Posterior vena cava (tissue), 2 donors: ENCODE measurements around the gene OR10C1. TPM values are rescaled to one million over a fixed set of nuclear protein-coding genes. Genes with fewer than 3 reads are reported as not detected.
"Not testable (repeated sequence)": the region's sequence is repeated elsewhere in the genome, so short reads cannot be mapped to it uniquely, and the experiment has no call there.

ENCODE experiments used
- DNase-seq: peaks from one replicate; pipeline ENCODE4 v3.0.0-alpha.2; 2020; ENCODE audit warnings: low spot score
- intact Hi-C, 2 donors: fragments of 100-400 bp; cut with DNase I; formaldehyde crosslinking; loops; one replicate each; pipeline versions ENCODE4 v1.14.1 to v1.14.2; 2022 to 2023
- long read RNA-seq, 2 donors: library from polyadenylated mRNA; unstranded; transcript quantifications; one replicate each; pipeline ENCODE4 v2.0.0, GENCODE V29; 2020 to 2021
- total RNA-seq, 2 donors: library from RNA; stranded (reverse); fragmentation: NEBNext Ultra II Directional; extraction: Animal tissue kit (Norgen Biotek cat#: 25700); gene quantifications; one replicate each; pipeline ENCODE4 v1.2.1, GENCODE V29; 2021
- donor health status: DM: yes; HTN: yes; CAD: no.
- donor health status: DM: yes; HTN: yes; CAD: no.

OR10C1 gene, protein sequence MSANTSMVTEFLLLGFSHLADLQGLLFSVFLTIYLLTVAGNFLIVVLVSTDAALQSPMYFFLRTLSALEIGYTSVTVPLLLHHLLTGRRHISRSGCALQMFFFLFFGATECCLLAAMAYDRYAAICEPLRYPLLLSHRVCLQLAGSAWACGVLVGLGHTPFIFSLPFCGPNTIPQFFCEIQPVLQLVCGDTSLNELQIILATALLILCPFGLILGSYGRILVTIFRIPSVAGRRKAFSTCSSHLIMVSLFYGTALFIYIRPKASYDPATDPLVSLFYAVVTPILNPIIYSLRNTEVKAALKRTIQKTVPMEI
- total RNA-seq, result not detected
- long read RNA-seq, donor 1, result 0 reads
- long read RNA-seq, donor 2, result 0 reads

DNA sequence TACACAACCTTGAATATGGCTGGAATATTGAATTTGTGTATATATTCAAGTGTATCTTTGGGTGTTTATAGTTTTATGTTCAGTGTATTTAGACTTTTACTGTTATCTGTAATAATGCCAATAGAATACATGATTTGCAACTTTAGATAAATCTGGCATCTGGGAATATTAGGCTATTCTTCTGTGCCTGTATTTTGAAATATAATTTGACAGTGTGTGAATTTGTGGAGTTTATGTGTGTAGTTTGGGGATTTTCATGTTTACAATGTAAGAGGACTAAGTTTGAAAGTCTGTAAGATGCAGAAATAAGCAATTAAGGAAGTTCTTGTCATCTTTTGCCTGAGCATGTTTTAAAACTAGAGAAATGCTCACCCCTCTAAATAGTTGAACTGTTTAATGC is at the start of gene OR10C1:
TSS of gene OR10C1 (plus strand) at position 301 of the 400 bp plus-strand sequence. CDS start 710 bp downstream, outside the sequence.
- intact Hi-C loops, result no loop called here
- no peak for DNase-seq

DNA sequence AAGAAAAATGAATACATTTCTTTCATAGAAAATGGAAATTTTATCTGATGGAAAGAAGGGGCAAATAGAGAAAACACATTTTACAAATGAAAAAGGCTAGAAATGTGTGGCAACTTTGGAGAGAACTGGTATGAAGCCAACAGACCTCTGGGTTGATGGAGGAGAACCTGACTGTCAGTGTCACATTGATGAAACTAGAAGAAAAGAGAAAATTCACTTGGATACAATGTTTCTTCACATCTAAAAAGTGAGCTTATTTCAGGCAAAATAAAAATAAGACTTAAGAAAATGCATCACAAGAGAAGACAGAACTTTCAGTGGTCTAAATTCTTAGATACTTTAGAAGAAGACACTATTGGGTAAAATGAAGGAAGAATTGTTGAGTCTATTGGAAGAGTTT is 43.8 kb upstream of the OR10C1 start, which contains the start of gene OR12D2:
TSS of gene OR12D2 (plus strand) at position 301 of the 400 bp plus-strand sequence. CDS start 1,069 bp downstream, outside the sequence.
- intact Hi-C loops, result no loop called here
- no peak for DNase-seq

DNA sequence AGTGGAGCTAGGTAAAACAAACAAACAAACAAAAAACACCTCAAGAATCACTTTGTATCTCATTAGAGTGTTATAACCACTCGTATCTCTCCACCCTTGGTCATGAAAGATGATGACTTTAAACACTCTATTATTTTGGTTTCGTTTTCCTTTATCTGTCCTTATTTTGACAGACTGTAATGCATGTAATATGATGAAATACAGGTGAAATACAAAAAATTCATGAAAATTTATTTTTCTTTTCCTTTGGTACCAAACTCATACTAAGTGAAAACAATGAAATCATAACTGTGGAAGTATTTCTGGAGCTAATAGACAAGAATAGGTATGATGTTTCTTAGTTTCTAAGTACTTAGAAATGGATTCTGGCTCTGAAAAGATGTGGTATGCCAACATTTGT is 39.6 kb upstream of the OR10C1 start:
- intact Hi-C loops, result no loop called here
- DNase-seq, result no peak

DNA sequence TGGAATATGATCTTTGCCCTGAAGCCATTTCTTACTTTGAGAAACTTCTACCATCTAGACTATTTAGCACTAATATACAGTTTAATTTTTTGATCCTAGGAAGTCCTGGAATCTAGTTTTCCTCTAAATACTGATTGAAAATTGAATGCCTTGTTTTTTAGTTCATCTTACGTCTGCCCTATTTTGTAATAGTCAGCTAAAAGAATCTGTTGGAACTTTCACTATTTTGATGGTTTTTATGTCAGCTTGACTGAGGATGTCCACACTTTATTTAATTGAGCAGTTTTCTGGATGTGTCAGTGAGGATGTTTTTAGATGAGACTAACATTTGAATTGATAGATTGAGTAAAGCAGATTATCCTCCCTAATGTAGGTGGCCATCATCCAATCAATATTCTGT is 35.3 kb upstream of the OR10C1 start:
- DNase-seq, result no peak
- intact Hi-C loops, result no loop called here

DNA sequence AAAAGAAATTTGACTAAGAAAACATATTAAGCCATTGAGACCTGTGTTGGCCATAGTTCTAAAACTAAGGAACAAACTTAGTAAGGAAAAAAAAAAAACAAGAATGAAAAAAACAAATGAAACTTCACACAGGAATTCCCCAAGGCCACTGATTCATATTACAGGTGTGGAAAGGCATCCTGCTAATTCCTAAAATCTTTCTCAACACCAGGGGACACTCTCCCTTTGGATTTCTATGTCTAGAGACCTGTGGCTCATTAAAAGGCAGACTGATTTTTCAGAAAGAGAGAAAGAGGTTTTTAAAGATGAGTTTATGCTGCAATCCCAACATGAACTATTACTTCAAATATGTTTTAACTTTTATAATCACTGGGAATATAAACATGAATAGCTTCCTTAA is 24.5 kb upstream of the OR10C1 start, which contains the start of gene OR12D1:
TSS of gene OR12D1 (plus strand) at position 341 of the 400 bp plus-strand sequence.
- intact Hi-C loops, result no loop called here
- DNase-seq, result no peak

DNA sequence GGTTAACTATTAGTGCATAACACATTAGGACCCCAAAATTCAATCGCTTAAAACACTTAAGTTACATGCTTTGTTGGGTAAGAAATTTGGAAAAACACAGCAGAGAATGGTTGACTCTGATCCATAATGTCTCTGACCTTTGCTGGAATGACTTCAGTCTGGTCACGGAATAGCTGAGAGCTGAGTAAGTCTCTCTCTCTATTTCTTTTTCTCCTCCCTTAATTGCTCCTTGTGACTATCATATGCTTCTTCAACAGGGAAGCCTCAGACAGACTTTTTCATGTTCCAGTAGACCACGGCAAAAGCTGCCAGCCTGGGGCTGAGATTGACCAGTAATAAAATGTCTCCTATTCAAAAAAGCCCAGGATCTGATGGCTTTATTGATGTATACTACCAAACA is 19.6 kb upstream of the OR10C1 start:
- intact Hi-C loops, result no loop called here
- DNase-seq, result no peak

DNA sequence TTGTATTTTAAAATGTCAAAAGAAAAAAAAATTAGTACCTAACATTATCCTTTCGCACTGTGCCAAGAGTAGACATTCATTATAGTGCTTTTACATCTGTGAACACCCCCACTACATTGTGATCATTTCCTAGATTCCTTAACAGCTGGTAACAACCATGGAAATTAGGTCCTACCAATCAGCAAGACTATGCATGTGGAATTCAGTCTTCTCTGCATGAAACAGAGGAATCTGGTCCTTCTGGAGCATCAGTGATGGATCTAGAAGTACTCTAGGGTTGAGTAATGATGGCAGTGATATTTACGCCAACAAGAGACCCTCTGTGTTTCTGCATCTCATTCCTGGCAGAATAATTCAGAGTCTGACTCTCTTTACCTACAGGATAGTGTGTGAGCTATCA is 14.9 kb upstream of the OR10C1 start:
- DNase-seq, result no peak
- intact Hi-C loops, result no loop called here

DNA sequence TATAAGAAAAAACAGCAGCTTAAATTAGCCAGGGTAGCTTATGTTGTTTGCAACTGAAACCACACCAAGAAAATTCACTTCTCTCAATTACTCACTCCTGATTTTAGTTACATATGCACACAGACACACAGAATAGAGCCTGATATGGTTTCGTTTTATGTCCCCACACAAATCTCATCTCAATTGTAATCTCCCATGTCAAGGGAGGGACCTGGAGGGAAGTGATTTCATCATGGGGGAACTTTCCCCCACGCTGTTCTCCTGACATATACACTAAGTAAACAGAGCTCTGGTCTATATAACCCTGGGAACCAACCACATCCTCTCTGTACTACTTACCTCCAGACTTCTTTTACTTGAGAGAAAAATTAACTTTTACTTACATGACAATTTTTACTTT is 14.5 kb upstream of the OR10C1 start:
- intact Hi-C loops, result no loop called here
- DNase-seq, result no peak

DNA sequence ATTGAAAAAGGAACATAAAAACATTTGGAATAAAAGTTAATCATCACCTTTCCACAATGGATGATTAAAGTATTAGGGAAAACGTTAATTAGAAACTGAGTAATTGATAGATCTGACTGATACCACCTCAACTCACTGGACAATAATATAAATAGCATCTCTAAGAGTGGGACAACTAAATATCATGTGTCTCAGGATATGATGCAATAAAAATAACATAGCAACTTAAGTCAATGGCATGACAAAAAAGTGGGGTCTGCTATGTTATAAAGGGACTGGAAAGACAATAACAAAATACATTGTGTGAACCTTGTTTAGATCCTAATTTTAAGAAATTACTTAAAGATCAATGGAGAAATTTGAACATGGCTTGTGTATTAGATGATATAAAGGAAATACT is 14.0 kb upstream of the OR10C1 start:
- intact Hi-C loops, result no loop called here
- DNase-seq, result no peak

DNA sequence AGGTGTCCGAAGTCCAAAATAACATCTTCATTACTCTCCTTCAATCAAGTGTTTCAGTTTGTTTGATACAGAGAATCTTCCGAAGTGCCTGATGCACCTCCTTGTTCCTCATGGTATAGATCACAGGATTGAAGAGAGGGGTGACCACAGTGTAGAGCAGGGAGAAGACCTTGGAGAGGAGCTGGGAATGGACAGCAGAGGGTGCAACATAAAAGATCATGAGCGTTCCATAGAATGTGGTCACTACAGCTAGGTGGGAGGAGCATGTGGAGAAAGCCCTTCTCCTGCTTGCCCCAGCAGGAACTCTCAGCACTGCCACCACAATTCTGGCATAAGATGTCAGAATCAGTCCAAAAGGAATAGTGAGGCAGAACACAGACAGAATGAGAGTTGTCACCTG is 12.5 kb upstream of the OR10C1 start:
- intact Hi-C loops, result no loop called here
- DNase-seq, result no peak

DNA sequence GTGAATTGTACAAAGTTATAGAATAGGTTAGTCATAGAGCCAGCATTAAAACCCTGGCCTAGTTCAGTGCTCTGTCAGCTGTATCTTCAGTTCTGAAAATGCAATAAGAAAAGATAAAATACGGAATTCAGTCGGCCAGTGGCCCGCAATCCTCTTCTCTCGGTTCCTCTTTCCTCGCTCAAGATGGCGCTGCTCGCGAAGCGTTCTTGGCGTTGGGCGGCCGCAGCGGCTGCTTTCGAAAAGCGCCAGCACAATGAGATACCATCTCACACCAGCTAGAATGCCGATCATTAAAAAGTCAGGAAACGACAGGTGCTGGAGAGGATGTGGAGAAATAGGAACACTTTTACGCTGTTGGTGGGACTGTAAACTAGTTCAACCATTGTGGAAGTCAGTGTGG is 2.4 kb upstream of the OR10C1 start:
- DNase-seq, intact Hi-C loops: not testable (repeated sequence)

DNA sequence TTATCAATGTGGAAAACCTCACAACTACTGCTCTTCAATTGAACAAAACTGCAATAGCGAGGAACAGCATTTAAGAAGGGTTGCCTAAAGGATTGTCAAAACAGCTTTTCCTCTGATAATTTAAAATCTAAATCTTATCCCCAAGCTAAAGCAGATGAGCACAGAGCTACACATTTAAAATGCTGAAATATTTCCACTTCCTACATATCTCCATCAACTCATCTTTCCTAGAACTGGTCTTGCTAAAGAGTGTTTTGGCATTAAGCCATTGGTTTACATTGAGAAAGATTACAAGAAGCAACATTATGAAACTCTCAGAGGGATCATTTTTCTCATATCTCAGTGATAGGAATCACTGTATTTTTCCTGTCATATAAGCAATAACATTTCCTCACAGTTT is 3.6 kb downstream of the OR10C1 start:
- intact Hi-C loops, result no loop called here

DNA sequence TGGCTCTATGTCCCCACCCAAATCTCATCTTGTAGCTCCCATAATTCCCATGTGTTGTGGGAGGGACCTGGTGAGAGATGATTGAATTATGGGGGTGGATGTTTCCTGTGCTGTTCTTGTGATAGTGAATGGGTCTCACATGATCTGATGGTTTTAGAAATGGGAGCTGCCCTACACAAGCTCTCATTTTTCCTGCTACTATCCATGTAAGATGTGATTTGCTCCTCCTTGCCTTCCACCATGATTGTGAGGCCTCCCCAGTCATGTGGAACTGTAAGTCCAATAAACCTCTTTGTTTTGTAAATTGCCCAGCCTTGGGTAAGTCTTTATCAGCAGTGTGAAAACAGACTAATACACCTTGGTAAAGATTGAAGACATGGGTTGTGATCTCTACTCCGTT is 4.9 kb downstream of the OR10C1 start:
- intact Hi-C loops, DNase-seq: not testable (repeated sequence)

More for the DNA sequence above, 3.6 kb downstream of the OR10C1 start:
- DNase-seq, result no peak

DNA sequence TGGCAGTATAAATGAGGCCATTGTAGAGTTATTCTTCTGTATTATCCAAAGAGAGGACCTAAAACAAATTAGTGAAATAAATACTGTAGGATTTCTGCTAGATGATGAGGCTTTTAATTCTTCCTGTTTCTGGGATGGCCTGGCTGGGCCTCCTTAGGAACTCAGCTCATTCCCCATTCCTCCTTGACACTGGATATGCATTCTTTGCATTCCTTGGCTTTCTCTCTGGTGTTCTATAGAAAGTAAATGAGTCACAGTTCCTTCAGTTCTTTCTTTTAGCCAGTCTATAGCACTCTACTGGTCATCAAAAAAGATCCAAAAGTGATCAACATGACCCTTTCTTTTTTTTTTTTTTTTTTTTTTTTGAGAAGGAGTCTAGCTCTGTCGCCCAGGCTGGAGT is 8.6 kb downstream of the OR10C1 start:
- intact Hi-C loops, result no loop called here
- DNase-seq, result no peak

DNA sequence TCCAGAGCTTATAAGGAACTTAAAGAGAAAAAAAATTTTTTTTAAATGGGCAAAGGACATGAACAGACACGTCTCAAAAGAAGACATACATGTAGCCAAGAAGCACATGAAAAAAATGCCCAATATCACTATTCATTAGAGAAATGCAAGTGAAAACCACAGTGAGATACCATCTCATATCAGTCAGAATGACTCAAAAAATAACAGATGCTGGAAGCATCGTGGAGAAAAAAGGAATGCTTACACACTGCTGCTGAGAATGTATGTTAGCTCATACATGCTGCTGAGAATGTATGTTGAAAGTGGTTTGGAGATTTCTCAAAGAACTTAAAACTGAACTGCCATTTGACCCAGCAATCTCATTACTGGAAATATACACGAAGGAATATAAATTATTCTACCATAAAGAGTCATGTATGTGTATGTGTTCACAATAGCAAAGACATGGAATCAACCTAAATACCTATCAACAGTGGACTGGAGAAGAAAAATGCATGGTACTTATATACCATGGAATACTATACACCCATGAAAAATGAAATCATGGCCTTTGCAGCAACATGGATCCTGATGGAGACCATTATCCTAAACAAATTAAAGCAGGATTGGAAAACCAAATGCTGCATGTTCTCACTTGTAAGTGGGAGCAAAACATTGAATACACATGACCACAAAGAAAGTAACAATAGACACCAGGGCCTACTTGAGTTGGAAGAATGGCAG is 12.5 kb downstream of the OR10C1 start:
- intact Hi-C loops, result no loop called here
- DNase-seq, result no peak

DNA sequence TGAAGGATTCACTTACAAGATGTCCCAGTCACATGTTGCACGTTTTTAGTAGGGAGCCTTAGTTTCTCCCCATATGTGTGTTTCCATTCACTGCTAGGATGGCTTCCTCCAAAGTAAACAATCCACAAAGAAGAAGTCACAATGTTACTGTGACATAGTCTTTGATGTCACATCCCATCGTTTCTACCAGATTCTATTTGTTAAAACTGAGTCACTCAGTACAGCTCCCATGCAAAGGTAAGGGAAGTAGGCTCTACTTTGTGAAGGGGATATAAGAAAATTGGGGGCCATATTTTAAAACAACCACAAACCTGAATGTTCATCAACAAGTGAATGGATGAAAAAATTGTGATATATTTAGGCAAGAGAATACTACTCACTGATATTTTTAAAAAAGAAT is 17.9 kb downstream of the OR10C1 start, which contains the start of the genes OR11A1 and OR2H1:
TSS of gene OR11A1 (minus strand) at position 101 of the 400 bp plus-strand sequence. CDS start 29,430 bp downstream, outside the sequence.
TSS of gene OR2H1 (plus strand) at position 185 of the 400 bp plus-strand sequence. CDS start 4,615 bp downstream, outside the sequence.
- intact Hi-C loops, result no loop called here
- no peak for DNase-seq

DNA sequence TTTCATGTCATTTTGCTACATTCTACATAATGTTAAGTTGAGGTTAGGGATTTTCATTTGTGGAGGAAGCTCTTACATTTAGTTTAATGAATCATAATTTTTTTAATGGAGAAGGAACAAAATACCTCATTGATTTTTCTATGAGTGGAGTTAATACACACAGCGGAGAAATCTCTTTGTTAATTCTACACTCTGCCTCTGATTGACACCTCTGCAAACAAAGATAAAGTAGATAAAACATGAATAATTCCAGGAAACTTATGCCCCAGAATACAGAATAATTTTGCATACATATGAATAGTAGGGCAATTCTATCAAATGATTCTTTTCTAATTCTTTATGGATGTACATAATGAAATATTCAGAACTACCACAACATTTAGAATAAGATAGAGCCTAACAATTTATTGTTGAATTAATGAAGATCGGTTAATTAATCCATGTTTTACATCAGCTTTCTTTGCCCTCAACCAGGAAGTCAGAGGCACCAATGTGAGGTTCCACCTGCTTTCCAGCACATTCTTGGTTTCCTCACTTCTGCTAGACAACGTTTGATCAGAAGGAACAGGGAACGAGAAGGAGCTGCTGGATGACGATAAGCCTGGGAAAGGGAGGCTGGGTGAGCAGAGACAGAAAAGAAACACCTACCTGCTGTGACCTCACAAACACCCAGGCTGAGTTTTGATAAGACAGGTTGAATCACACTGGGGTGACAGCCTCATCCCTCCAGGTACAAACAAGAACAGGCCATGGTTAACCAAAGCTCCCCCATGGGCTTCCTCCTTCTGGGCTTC is 22.1 kb downstream of the OR10C1 start:
- intact Hi-C loops, result no loop called here
- DNase-seq, result no peak

DNA sequence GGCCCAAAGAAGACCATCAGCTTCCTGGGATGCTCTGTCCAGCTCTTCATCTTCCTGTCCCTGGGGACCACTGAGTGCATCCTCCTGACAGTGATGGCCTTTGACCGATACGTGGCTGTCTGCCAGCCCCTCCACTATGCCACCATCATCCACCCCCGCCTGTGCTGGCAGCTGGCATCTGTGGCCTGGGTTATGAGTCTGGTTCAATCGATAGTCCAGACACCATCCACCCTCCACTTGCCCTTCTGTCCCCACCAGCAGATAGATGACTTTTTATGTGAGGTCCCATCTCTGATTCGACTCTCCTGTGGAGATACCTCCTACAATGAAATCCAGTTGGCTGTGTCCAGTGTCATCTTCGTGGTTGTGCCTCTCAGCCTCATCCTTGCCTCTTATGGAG is 22.9 kb downstream of the OR10C1 start:
- intact Hi-C loops, result no loop called here
- DNase-seq, result no peak

DNA sequence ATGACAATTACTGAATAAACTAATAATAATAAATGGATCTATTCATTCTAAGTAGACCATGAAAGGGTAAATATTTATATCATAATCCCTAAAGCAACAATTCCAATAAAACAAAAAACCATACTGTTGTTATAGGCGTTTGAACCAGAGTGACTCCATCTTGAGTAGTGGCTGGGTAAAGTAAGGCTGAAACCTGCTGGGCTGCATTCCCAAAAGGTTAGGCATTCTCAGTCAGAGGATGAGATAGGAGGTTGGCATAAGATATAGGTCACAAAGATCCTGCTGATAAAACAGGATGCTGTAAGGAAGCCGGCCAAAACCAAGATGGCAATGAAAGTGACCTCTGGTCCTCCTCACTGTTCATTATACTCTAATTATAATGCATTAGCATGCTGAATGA is 26.2 kb downstream of the OR10C1 start:
- intact Hi-C loops, result no loop called here
- DNase-seq, result no peak

DNA sequence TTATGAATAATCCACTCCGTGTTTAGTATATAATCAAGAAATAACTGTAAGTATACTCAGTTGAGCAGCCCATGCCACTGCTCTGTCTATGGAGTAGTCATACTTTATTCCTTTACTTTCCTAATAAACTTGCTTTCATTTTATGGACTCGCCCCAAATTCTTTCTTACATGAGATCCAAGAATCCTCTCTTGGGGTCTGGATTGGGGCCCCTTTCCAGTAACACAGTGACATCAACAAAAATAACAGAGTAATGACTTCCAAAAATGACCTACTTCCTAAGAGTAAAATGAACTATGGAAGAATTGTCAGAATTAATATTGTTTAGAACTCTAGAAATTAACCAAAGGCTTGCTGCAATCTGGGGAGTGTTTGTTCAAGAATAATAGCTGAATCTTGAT is 26.7 kb downstream of the OR10C1 start:
- intact Hi-C loops, result no loop called here
- no peak for DNase-seq
